ENCODE results near the gene PPP1R3D. TPM values are rescaled to one million over a fixed set of nuclear protein-coding genes. Genes with fewer than 3 reads are reported as not detected.
A peak's percentile ranks its signal among the peaks of the same experiment; 100 is the strongest.

Gene PPP1R3D
- total and polyA plus RNA-seq, 10 of the 15 experiments (the other 5 are each of a cell fraction or from before 2014, with no cell fraction given), result 0.39 to 4.8 (median 2.9) TPM

DNA sequence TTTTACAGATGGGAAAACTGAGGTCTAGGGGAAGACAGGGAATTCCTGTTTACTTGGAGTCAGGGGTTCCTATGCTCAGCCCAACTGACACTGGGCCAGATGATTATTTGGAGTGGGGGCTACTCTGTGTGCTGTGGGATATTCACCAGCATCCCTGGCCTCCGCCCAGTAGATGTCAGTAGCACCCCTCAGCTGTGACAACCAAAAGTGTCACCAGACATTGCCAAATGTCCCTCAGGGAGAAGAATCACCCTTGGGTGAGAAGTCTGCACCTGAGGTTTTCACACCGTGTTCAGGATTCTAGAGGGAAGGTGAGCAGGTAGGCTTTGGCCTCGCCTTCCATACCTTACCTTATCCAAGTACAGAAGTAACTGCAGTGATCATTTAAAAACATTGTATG, 45.8 kb upstream of the PPP1R3D start:
- no peaks in the 10 kb centered on the region for H3K4me1 ChIP-seq (ENCODE audit: control insufficient read depth, insufficient read depth, low read length)
- H2AFZ ChIP-seq (ENCODE audit: control insufficient read depth, low read depth, low read length), result no peak overlapping the region
- POLR2A ChIA-PET, result no interaction called here
- DNase-seq (ENCODE audit: low read depth, low spot score), result no peak
- BruUV-seq (replicated peaks), result no TSS peak
- intact Hi-C loops (cut with micrococcal nuclease; ENCODE audit: unreplicated experiment) (no loop called here), in situ Hi-C loops (cut with MboI) (no loop called here)
- peak; percentile 44; the same call in 2 of the 3 replicates for ATAC-seq
- SMC1A ChIA-PET (ENCODE audit: uncharacterized antibody, unreplicated experiment), result interaction anchor here (1.0 kb wide), 1 partner anchor 30 kb away, joined by 3 read pairs; no protein-coding TSS in a partner anchor
- no peak overlapping the region for H3K27ac ChIP-seq (ENCODE audit: control insufficient read depth, insufficient read depth)
- no peak for TF ChIP-seq POU2F2 (IDR thresholded peaks at IDR 0.05; ENCODE audit: borderline replicate concordance, low read depth, low read length)
- TF ChIP-seq, protein P1, sequence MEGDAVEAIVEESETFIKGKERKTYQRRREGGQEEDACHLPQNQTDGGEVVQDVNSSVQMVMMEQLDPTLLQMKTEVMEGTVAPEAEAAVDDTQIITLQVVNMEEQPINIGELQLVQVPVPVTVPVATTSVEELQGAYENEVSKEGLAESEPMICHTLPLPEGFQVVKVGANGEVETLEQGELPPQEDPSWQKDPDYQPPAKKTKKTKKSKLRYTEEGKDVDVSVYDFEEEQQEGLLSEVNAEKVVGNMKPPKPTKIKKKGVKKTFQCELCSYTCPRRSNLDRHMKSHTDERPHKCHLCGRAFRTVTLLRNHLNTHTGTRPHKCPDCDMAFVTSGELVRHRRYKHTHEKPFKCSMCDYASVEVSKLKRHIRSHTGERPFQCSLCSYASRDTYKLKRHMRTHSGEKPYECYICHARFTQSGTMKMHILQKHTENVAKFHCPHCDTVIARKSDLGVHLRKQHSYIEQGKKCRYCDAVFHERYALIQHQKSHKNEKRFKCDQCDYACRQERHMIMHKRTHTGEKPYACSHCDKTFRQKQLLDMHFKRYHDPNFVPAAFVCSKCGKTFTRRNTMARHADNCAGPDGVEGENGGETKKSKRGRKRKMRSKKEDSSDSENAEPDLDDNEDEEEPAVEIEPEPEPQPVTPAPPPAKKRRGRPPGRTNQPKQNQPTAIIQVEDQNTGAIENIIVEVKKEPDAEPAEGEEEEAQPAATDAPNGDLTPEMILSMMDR (IDR thresholded peaks at IDR 0.05 in 2 of 3, conservative IDR thresholded peaks at IDR 0.05 in 1 of 3; ENCODE audit: control insufficient read depth in 2 of 3, extremely low read depth in 1 of 3, insufficient read depth in 1 of 3, low read depth in 3 of 3, low read length in 3 of 3), result peak; percentile 14 to 27 (median 26); a peak in 1 of 6 replicates
- H3K9ac ChIP-seq (ENCODE audit: control insufficient read depth, insufficient read depth, low read length), result no peak overlapping the region
- CTCF ChIA-PET, result interaction anchor here (1.3 to 1.7 kb wide), 2 partner anchors 30 to 39 kb away, joined by 4 to 5 read pairs; no protein-coding TSS in a partner anchor
- H3K4me2 ChIP-seq (ENCODE audit: control insufficient read depth, insufficient read depth), result no peak overlapping the region
- no peak for FAIRE-seq
- no peak overlapping the region for H3K4me3 ChIP-seq
- no peaks in the 10 kb centered on the region for H3K27me3 ChIP-seq (replicated peaks in 1 of 2; ENCODE audit: control insufficient read depth in 2 of 2, insufficient read depth in 2 of 2, low read length in 1 of 2)
- 26% methylated on average over 3 of the region's 3 CpGs for WGBS (ENCODE audit: insufficient coverage, insufficient replicate concordance, low lambda C conversion rate, missing lambda C conversion rate)
- no peaks in the 10 kb centered on the region for H3K36me3 ChIP-seq (ENCODE audit: control insufficient read depth in 2 of 2, insufficient read depth in 2 of 2, low read length in 1 of 2)
- H3K79me2 ChIP-seq (ENCODE audit: control insufficient read depth, insufficient read depth, low read length), result no peaks in the 10 kb centered on the region
- H3K9me3 ChIP-seq (replicated peaks; ENCODE audit: control insufficient read depth, insufficient read depth, low read length), result no peaks in the 10 kb centered on the region
- RAD21 ChIA-PET (ENCODE audit: unreplicated experiment), result no interaction called here
- H4K20me1 ChIP-seq (ENCODE audit: control insufficient read depth, insufficient read depth), result no peaks in the 10 kb centered on the region

DNA sequence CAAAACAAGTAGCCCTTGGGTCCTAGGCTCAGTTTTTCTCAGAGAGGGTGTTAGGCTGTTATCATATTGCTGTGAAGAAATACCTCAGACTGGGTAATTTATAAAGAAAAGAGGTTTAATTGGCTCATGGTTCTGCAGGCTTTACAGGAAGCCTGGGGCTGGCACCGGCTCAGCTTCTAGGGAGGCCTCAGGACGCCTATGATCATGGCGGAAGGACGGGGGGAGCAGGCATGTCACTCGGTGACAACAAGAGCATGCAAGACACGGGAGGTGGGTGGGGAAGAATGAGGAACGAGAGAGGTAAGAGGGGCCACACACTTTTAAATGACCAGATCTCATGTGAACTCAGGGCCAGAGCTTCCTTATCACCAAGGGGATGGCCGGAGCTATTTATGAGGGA, 45.1 kb upstream of the PPP1R3D start:
- no peak overlapping the region for H3K4me3 ChIP-seq
- 52% methylated on average over 8 of the region's 8 CpGs for WGBS (ENCODE audit: insufficient coverage, insufficient replicate concordance, low lambda C conversion rate, missing lambda C conversion rate)
- no peaks in the 10 kb centered on the region for H3K27me3 ChIP-seq (replicated peaks in 1 of 2; ENCODE audit: control insufficient read depth in 2 of 2, insufficient read depth in 2 of 2, low read length in 1 of 2)
- H2AFZ ChIP-seq (ENCODE audit: control insufficient read depth, low read depth, low read length), result no peak overlapping the region
- ATAC-seq, result no peak
- ChIA-PET RAD21 (ENCODE audit: unreplicated experiment) (no interaction called here), SMC1A (ENCODE audit: uncharacterized antibody, unreplicated experiment) (no interaction called here), POLR2A (no interaction called here), CTCF (interaction anchor here (1.3 to 1.7 kb wide), 2 partner anchors 29 to 38 kb away, joined by 4 to 5 read pairs; no protein-coding TSS in a partner anchor)
- DNase-seq (ENCODE audit: low read depth, low spot score), result no peak
- H4K20me1 ChIP-seq (ENCODE audit: control insufficient read depth, insufficient read depth), result no peaks in the 10 kb centered on the region
- no peak overlapping the region for H3K4me2 ChIP-seq (ENCODE audit: control insufficient read depth, insufficient read depth)
- no peaks in the 10 kb centered on the region for H3K9me3 ChIP-seq (replicated peaks; ENCODE audit: control insufficient read depth, insufficient read depth, low read length)
- no peaks in the 10 kb centered on the region for H3K79me2 ChIP-seq (ENCODE audit: control insufficient read depth, insufficient read depth, low read length)
- H3K27ac ChIP-seq (ENCODE audit: control insufficient read depth, insufficient read depth), result no peak overlapping the region
- no peak overlapping the region for H3K9ac ChIP-seq (ENCODE audit: control insufficient read depth, insufficient read depth, low read length)
- in situ Hi-C loops (cut with MboI), result no loop called here
- H3K4me1 ChIP-seq (ENCODE audit: control insufficient read depth, insufficient read depth, low read length), result no peaks in the 10 kb centered on the region
- no TSS peak for BruUV-seq (replicated peaks)
- TF ChIP-seq RAD21 (IDR thresholded peaks at IDR 0.05; ENCODE audit: insufficient read depth, low read depth, low read length), result no peak
- TF ChIP-seq MTA3 (IDR thresholded peaks at IDR 0.05; ENCODE audit: borderline replicate concordance, low read length), result no peak
- no peak for TF ChIP-seq EGR1 (IDR thresholded peaks at IDR 0.05; ENCODE audit: borderline replicate concordance in 1 of 2, low read depth in 2 of 2, low read length in 2 of 2)
- no peak for TF ChIP-seq CHD2 (IDR thresholded peaks at IDR 0.05; ENCODE audit: borderline replicate concordance, low read depth, low read length)
- TF ChIP-seq, protein P2, sequence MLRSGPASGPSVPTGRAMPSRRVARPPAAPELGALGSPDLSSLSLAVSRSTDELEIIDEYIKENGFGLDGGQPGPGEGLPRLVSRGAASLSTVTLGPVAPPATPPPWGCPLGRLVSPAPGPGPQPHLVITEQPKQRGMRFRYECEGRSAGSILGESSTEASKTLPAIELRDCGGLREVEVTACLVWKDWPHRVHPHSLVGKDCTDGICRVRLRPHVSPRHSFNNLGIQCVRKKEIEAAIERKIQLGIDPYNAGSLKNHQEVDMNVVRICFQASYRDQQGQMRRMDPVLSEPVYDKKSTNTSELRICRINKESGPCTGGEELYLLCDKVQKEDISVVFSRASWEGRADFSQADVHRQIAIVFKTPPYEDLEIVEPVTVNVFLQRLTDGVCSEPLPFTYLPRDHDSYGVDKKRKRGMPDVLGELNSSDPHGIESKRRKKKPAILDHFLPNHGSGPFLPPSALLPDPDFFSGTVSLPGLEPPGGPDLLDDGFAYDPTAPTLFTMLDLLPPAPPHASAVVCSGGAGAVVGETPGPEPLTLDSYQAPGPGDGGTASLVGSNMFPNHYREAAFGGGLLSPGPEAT (IDR thresholded peaks at IDR 0.05; ENCODE audit: low read depth), result no peak
- TF ChIP-seq PML (IDR thresholded peaks at IDR 0.05; ENCODE audit: low read length), result no peak
- no peak for TF ChIP-seq YY1 (IDR thresholded peaks at IDR 0.05; ENCODE audit: low read depth, low read length)
- TF ChIP-seq, protein P3, sequence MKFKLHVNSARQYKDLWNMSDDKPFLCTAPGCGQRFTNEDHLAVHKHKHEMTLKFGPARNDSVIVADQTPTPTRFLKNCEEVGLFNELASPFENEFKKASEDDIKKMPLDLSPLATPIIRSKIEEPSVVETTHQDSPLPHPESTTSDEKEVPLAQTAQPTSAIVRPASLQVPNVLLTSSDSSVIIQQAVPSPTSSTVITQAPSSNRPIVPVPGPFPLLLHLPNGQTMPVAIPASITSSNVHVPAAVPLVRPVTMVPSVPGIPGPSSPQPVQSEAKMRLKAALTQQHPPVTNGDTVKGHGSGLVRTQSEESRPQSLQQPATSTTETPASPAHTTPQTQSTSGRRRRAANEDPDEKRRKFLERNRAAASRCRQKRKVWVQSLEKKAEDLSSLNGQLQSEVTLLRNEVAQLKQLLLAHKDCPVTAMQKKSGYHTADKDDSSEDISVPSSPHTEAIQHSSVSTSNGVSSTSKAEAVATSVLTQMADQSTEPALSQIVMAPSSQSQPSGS (IDR thresholded peaks at IDR 0.05; ENCODE audit: low read length), result no peak
- TF ChIP-seq CBX5 (IDR thresholded peaks at IDR 0.05; ENCODE audit: low read depth), result no peak
- intact Hi-C loops (cut with micrococcal nuclease; ENCODE audit: unreplicated experiment), result no loop called here
- no peak for FAIRE-seq
- H3K36me3 ChIP-seq (ENCODE audit: control insufficient read depth in 2 of 2, insufficient read depth in 2 of 2, low read length in 1 of 2), result no peaks in the 10 kb centered on the region

Measured in GM12878 (cell line).